ENCODE results near the gene HKDC1.

HKDC1 gene

DNA sequence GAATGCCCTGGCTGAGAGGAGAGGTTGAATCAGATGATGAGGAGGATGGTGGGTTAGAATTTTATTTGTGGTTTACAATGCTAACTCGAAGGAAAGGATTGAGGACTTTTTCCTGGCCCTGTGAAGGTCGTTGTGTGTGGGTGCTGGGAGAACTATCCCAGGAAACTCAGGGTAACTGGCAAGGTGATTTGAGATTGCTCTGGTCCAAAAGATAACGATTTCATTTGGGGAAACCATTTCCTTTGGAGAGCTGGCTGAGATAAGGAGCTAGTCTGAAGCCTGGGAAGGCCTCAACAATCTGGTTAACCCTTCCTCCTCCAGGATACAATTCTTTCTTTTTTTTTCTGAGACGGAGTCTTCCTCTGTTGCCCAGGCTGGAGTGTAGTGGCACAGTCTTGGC is 91.2 kb downstream of the HKDC1 start:
- H3K4me1 Mint-ChIP-seq, result peaks cover 37% of the 10 kb centered on the region
- DNase-seq, result no peak

DNA sequence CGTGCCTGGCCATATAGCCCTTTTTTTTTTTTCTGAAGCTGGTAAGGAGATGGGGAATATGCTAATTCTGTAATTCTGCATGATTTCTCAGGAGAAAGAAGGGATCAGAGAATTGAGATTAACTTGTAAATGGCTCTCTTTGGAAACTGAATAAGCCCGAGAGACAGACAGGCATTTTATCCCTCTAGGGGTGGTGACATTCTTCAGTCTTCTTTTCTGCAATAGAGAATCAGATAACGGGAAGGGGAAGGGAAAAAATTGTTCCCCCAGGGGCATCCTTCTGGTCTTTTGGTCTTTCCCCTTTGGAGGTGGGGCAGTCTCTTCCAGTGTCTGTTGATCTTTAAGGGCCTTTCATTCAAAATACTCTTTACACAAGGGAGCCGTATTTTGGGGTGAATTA is 92.4 kb downstream of the HKDC1 start:
- H3K4me1 Mint-ChIP-seq, result peaks cover 48% of the 10 kb centered on the region
- H3K4me3 Mint-ChIP-seq, result no peak overlapping the region
- H3K9me3 Mint-ChIP-seq, result peaks cover 8% of the 10 kb centered on the region
- no peaks in the 10 kb centered on the region for H3K36me3 Mint-ChIP-seq (ENCODE audit: low read depth)
- no peak for DNase-seq
- peaks cover 3% of the 10 kb centered on the region for H3K27me3 Mint-ChIP-seq (ENCODE audit: low read depth, poor library complexity)
- TF ChIP-seq, protein P1, sequence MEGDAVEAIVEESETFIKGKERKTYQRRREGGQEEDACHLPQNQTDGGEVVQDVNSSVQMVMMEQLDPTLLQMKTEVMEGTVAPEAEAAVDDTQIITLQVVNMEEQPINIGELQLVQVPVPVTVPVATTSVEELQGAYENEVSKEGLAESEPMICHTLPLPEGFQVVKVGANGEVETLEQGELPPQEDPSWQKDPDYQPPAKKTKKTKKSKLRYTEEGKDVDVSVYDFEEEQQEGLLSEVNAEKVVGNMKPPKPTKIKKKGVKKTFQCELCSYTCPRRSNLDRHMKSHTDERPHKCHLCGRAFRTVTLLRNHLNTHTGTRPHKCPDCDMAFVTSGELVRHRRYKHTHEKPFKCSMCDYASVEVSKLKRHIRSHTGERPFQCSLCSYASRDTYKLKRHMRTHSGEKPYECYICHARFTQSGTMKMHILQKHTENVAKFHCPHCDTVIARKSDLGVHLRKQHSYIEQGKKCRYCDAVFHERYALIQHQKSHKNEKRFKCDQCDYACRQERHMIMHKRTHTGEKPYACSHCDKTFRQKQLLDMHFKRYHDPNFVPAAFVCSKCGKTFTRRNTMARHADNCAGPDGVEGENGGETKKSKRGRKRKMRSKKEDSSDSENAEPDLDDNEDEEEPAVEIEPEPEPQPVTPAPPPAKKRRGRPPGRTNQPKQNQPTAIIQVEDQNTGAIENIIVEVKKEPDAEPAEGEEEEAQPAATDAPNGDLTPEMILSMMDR (IDR thresholded peaks at IDR 0.05), result no peak
- H3K27ac Mint-ChIP-seq, result no peak overlapping the region

More for the DNA sequence above, 91.2 kb downstream of the HKDC1 start:
- H3K36me3 Mint-ChIP-seq (ENCODE audit: low read depth), result no peaks in the 10 kb centered on the region
- H3K27ac Mint-ChIP-seq, result peak overlapping the region; percentile 79
- H3K27me3 Mint-ChIP-seq (ENCODE audit: low read depth, poor library complexity), result peaks cover 3% of the 10 kb centered on the region
- H3K9me3 Mint-ChIP-seq, result peaks cover 8% of the 10 kb centered on the region
- H3K4me3 Mint-ChIP-seq, result no peak overlapping the region
- TF ChIP-seq, protein P1 (IDR thresholded peaks at IDR 0.05), result no peak

DNA sequence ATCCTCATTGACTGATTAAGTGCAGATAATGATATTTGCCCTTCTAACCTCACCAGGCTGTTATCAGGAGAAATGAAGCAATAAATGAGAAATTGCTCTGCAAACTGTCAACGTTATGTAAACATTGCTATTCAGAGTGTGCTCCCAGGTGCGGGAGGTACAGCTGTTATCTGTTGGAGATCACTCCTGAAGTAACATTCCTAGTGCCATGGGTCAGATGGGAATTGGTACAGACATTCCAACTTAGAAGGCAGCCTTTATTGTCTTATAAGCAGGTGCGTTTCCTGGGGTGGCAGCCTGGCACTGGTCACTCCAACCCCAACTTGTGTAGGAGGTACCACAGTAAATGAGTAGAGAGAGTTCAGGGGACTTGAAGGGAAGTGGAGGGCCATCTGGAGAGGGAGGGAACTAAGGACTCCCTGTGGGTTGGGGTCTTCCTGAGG is 95.0 kb downstream of the HKDC1 start:
- Mint-ChIP-seq H3K4me1 (peaks cover 60% of the 10 kb centered on the region), H3K9me3 (no peaks in the 10 kb centered on the region), H3K27ac (peak overlapping the region; percentile 56), H3K27me3 (ENCODE audit: low read depth, poor library complexity) (peaks cover 7% of the 10 kb centered on the region), H3K36me3 (ENCODE audit: low read depth) (no peaks in the 10 kb centered on the region), H3K4me3 (no peak overlapping the region)
- TF ChIP-seq, protein P1 (IDR thresholded peaks at IDR 0.05), result no peak
- no peak for DNase-seq

DNA sequence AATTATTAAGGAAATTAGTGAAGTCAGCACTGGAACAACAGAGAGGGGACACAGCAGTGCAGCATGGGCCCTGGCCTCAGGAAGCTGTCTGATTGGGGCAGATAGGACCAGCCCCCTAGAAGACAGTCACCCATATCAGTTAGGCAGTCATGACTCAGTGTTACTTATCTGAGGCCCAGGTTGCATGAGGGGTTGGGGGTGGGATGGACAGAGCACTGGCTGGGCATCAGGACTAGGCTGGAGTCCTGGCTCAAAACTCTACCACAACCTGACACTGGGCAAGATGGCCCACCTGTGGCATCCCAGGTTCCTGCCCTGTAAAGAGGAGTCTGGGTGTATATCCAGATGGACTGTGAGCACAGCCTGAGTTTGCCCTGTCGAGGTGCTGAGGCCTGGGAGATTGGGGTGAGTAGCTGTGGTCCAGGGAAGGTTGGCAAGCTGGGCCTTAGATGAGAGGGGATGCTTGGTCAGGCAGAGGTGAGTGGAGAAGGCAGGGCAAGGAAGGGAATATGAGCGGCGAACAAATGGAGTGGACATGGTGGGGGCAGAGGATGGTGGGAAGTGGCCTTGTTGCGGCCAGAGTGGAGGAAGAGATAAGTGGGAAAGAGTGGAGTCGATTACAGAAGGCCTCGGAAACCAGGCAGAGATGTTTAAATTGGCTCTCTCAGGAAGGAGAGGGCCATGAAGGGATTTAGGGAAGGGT is 95.6 kb downstream of the HKDC1 start:
- TF ChIP-seq, protein P1 (IDR thresholded peaks at IDR 0.05), result no peak
- Mint-ChIP-seq H3K36me3 (ENCODE audit: low read depth) (no peaks in the 10 kb centered on the region), H3K27ac (peak overlapping the region; percentile 56), H3K4me3 (no peak overlapping the region), H3K9me3 (no peaks in the 10 kb centered on the region), H3K27me3 (ENCODE audit: low read depth, poor library complexity) (peaks cover 7% of the 10 kb centered on the region), H3K4me1 (peaks cover 62% of the 10 kb centered on the region)
- no peak for DNase-seq

DNA sequence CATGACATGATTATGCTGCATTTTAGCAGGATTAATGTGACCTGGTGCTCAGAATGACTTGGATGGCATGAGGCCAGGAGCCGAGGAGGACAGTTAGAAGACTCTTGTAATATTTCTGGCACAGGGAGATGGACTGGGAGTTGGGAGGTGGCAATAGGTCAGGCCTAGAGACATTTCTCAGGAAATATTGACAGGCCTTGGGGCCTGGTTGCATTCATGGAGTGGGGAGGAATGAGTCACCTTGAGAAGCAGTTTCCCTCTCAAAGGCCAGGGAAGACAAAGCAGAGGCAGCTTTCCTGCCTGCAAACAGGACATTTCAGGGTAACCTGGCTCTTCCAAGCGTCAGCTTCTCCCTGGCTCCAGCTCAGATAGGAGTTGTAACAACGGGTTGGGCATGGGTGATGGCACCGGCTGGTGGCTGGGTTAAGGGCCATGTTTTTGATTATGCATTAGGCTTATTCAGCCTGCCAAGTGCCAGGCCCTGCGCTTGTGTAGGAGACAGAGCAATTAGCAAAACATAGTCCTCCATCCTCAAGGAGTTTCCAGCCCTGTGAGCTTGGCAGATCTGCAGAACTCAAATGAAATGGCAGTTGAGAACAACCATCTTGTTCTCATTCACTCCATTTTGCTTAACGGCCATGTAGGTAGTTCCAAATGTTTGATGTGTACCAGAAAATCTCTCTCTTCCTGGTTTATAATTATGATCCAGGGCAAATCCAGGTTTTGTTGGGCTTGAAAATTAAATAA is 96.4 kb downstream of the HKDC1 start:
- Mint-ChIP-seq H3K36me3 (ENCODE audit: low read depth) (no peaks in the 10 kb centered on the region), H3K4me1 (peaks cover 64% of the 10 kb centered on the region), H3K4me3 (no peak overlapping the region), H3K9me3 (no peaks in the 10 kb centered on the region), H3K27ac (no peak overlapping the region), H3K27me3 (ENCODE audit: low read depth, poor library complexity) (peaks cover 7% of the 10 kb centered on the region)
- DNase-seq, result no peak
- TF ChIP-seq, protein P1 (IDR thresholded peaks at IDR 0.05), result no peak
